HUES48 (cell line): ENCODE data around the gene ASIC2.

Experiments
- H3K27ac ChIP-seq: one replicate; pipeline ENCODE4 v1.7.0; 2013; ENCODE audit warnings: low read depth, low read length, inconsistent platforms
- H3K27me3 ChIP-seq: 2 replicates; pipeline ENCODE4 v1.6.1; 2013; ENCODE audit warnings: mild to moderate bottlenecking, low read length; ENCODE audit not compliant: control insufficient read depth, insufficient read depth
- H3K36me3 ChIP-seq: 2 replicates; pipeline ENCODE4 v1.6.1; 2013; ENCODE audit warnings: low read length; ENCODE audit not compliant: control insufficient read depth, insufficient read depth
- H3K4me1 ChIP-seq: 2 replicates; pipeline ENCODE4 v1.6.1; 2013; ENCODE audit warnings: mild to moderate bottlenecking, low read length; ENCODE audit not compliant: control insufficient read depth, insufficient read depth
- H3K4me3 ChIP-seq: 2 replicates; pipeline ENCODE4 v1.5.1; 2013; ENCODE audit warnings: mild to moderate bottlenecking, low read depth, low read length
- H3K9ac ChIP-seq: 2 replicates; pipeline ENCODE4 v1.6.1; 2013; ENCODE audit warnings: mild to moderate bottlenecking, low read depth, low read length, moderate library complexity
- H3K9me3 ChIP-seq: 2 replicates; pipeline ENCODE4 v1.6.1; 2013; ENCODE audit warnings: low read length; ENCODE audit not compliant: control insufficient read depth, insufficient read depth

Gene ASIC2

GRCh38 chr17:33056399-33057146, 236.5 kb downstream of the ASIC2 start:
- Histone ChIP-seq H3K4me1 (no peaks in the 10 kb centered on the region), H3K36me3 (no peaks in the 10 kb centered on the region), H3K27me3 (no peaks in the 10 kb centered on the region; the same call in 1 of the 2 replicates), H3K9ac (no peak overlapping the region), H3K4me3 (no peak overlapping the region), H3K27ac (no peak overlapping the region), H3K9me3 (no peaks in the 10 kb centered on the region)

DNA sequence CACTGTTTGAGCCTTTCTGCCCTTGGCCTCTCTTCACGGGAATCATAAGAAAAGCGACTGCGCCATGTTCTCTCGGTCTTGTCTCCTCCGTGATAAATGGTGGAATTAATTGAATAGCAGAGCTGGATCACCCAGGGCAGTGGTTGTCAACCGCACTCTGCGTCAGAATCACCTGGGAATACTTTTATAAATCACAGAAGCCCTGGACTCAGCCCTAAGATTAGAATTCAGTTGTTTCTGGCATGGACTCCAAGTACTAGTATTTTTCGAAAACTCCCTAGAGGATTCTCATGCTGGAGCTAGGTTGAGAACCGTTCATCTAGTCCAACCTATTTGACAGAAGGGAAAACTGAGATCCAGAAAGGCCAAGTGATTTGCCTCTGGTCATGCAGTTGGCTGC, 237.3 kb downstream of the ASIC2 start:
- H3K36me3 ChIP-seq, result no peaks in the 10 kb centered on the region
- no peaks in the 10 kb centered on the region for H3K9me3 ChIP-seq
- H3K9ac ChIP-seq, result no peak overlapping the region
- no peaks in the 10 kb centered on the region; the same call in 1 of the 2 replicates for H3K27me3 ChIP-seq
- no peaks in the 10 kb centered on the region for H3K4me1 ChIP-seq
- H3K27ac ChIP-seq, result no peak overlapping the region
- H3K4me3 ChIP-seq, result no peak overlapping the region

DNA sequence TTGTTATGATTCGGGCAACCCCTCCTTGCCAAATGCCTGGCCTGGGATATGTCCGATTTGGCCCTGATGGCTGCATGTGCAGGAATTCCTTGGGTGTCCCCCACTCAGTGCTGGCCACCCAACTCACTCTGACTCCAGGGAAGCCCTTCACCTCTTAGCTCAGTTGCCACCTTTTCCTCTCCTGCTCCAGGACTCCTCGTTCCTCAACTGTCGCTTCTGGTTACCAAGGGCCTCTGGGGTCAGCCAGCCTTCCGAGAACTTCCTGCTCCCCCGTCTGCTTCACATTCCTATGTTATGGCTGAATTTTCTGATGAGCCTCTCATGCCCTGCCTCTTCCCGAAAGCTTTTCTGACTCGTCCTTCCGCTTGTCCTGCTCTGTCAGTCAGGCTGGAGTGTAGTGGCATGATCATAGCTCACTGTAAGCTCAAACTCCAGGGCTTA, 237.9 kb downstream of the ASIC2 start:
- Histone ChIP-seq H3K27me3 (no peaks in the 10 kb centered on the region; the same call in 1 of the 2 replicates), H3K9ac (no peak overlapping the region), H3K36me3 (no peaks in the 10 kb centered on the region), H3K4me1 (no peaks in the 10 kb centered on the region), H3K9me3 (no peaks in the 10 kb centered on the region), H3K27ac (no peak overlapping the region), H3K4me3 (no peak overlapping the region)

DNA sequence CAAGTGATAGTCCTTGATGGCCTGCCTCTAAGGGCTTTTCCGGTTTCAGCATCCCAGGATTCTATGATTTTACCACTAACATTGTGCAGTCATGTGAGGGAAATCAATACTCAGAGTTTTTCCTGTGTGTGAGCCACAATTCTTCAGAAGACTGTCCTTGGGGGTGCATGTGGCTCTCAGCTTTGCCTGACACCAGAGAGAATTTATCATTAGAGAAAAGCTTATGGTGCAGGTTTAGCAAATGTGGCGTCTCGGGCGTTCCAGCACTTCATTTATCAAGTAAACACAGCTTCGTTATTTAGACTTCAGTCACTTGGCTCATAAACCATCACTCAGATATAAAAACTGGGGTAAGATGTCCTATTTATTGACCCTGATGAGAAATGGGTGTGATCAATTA, 238.7 kb downstream of the ASIC2 start:
- Histone ChIP-seq H3K27me3 (no peaks in the 10 kb centered on the region; the same call in 1 of the 2 replicates), H3K27ac (no peak overlapping the region), H3K4me1 (no peaks in the 10 kb centered on the region), H3K9ac (no peak overlapping the region), H3K36me3 (no peaks in the 10 kb centered on the region), H3K9me3 (no peaks in the 10 kb centered on the region), H3K4me3 (no peak overlapping the region)

GRCh38 chr17:33053676-33054075, 239.4 kb downstream of the ASIC2 start:
- Histone ChIP-seq H3K9ac (no peak overlapping the region), H3K4me3 (no peak overlapping the region), H3K27ac (no peak overlapping the region), H3K27me3 (no peaks in the 10 kb centered on the region; the same call in 1 of the 2 replicates), H3K9me3 (no peaks in the 10 kb centered on the region), H3K36me3 (no peaks in the 10 kb centered on the region), H3K4me1 (no peaks in the 10 kb centered on the region)

DNA sequence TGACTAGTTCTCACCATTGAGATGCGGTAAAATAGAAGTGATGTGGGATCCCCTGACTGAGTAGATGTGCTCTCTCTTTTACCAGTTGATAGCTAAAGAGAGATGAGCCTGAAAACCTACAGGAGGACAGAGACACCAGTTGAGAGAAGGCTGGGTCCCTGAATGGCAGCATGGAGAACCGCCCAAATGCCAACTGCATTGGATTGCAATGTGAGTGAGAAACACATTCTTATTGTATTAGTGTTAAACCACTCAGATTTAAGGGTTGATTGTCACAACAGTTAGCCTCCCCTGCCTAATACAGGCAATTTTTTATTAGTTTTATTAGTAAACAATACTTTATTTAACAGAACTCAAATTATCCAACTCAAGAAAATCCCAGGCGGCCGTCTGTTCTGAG, 240.2 kb downstream of the ASIC2 start:
- Histone ChIP-seq H3K4me1 (no peaks in the 10 kb centered on the region), H3K36me3 (no peaks in the 10 kb centered on the region), H3K4me3 (no peak overlapping the region), H3K9me3 (no peaks in the 10 kb centered on the region), H3K27ac (no peak overlapping the region), H3K9ac (no peak overlapping the region), H3K27me3 (no peaks in the 10 kb centered on the region; the same call in 1 of the 2 replicates)

DNA sequence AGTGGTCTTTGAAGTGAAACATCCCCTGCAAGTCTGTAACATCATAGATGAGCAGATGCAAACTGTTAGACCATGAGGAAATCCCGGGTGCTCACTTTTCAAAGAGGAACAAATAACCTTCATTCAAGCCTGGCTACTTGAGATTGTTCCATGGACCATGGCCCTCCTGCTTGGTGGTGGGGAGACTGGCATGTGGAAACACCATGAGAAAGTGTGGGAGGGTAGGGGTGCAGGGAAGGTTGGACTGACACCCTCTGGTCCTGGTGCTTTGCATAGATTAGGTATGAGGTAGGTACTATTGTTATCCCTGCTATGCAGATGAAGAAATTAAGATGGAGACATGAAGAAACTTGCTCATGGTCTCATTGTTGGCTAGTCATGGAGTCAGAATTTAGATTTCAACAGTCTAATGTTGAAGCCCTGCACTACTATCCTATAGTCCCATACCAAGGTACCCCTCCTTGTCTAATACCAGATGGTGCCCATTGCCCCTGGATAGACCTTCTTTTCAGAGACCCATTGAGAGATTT, 242.4 kb downstream of the ASIC2 start:
- Histone ChIP-seq H3K36me3 (no peaks in the 10 kb centered on the region), H3K4me3 (no peak overlapping the region), H3K9ac (no peak overlapping the region), H3K9me3 (no peaks in the 10 kb centered on the region), H3K27ac (no peak overlapping the region), H3K27me3 (no peaks in the 10 kb centered on the region; the same call in 1 of the 2 replicates), H3K4me1 (no peaks in the 10 kb centered on the region)

DNA sequence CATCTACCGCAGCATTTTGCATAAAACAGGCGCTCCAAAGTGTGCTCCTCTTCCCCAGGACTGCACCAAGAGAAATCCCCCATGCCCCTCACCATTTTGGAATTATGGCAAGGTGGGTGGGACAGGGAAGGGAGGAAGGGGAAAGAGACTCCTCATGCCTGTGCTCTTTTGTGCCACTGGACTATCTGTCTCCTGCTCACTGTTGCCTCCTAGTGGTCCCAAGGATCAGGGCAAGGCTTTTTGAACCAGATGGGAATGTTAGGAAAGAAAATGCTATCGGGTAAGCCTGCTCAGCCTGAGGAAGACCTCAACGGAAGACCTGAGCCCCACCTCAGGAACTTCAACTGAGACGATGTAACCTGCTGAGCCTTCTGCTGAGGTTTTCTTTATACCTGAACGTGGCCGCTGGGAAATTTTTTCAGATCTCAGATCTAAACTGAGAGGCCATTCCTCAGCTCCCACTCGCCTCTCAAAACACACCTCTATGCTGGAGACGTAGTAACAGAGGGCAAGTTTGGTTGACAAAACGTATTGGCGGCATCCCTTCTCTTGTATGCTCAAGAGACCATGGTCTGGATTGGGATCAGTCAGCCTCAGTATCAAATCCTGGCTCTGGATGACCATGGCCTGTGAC, 243.2 kb downstream of the ASIC2 start:
- Histone ChIP-seq H3K9me3 (no peaks in the 10 kb centered on the region), H3K36me3 (no peaks in the 10 kb centered on the region), H3K27ac (no peak overlapping the region), H3K27me3 (no peaks in the 10 kb centered on the region; the same call in 1 of the 2 replicates), H3K9ac (no peak overlapping the region), H3K4me3 (no peak overlapping the region), H3K4me1 (no peaks in the 10 kb centered on the region)

DNA sequence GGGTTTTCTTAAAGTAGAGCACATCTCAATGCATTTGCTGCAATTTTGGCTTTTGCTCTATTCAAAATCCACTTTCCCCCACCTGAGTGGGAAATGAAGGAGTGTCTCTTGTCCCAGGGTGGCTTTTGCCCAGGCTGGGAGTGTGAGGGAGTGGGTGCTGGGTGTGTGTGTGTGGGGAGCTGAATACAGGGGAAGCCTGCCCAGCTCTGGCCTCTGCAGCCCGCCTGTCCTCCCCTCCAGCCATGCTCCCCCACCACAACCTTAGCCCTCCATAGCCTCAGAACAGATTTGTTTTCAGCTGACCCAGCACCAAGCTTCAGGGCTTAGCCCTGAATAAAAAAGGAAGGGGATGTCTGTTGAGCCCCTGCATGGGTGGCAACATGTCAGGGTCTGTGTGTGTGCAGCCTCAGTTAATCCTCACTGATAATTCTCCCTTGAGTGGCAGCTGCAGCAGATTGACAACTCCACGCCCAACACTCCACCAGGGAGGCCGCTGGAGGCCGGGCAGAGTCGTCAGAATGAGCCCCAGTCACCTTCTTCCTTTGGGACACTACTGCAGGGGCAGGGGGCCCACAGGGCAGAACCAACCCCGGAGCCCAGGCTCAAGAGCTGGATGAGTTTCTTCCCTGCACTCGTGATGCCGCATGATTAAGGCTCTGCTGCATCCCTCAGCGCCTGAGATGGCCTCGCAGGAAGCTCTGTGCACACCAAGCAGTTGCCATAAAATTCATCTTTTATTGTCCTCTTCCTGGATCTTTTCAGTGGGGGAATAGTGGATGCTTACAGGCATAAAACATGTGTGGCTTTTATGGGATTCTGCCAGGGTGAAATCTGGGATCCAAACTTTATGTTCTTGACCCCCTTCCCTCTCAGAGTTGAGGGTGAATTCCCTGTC, 246.5 kb downstream of the ASIC2 start:
- H3K36me3 ChIP-seq, result no peaks in the 10 kb centered on the region
- H3K9me3 ChIP-seq, result no peaks in the 10 kb centered on the region
- no peak overlapping the region for H3K9ac ChIP-seq
- no peaks in the 10 kb centered on the region for H3K4me1 ChIP-seq
- H3K27ac ChIP-seq, result no peak overlapping the region
- H3K27me3 ChIP-seq, result no peaks in the 10 kb centered on the region
- H3K4me3 ChIP-seq, result no peak overlapping the region

DNA sequence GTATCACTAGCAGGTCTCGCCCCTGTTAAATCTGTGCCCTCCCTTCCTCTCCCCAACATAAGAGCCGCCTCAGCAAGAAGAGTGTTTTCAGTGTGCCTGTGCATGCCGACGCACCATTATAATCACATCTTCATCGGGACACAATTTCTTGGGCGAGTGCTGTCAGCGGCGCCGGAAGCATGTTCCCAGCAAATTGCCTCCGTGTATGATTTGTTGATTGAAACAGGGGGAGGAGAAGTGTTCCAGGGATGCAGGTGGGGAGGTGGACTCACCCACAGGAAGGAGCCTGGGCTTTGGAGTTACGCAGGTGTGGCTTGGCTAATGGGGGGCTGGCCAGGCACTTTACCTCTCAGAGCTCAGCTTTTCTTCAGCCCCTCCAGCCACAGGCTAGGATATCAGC, 247.9 kb downstream of the ASIC2 start:
- Histone ChIP-seq H3K36me3 (no peaks in the 10 kb centered on the region), H3K4me1 (no peaks in the 10 kb centered on the region), H3K27ac (no peak overlapping the region), H3K27me3 (no peaks in the 10 kb centered on the region), H3K9me3 (no peaks in the 10 kb centered on the region), H3K4me3 (no peak overlapping the region), H3K9ac (no peak overlapping the region)
